Hepatocyte (in vitro differentiated cells): ENCODE data around the gene ZBTB48.

ENCODE experiments used
- EZH2 ChIP-seq: fragments of 200-600 bp; sonication (generic); IDR thresholded peaks from 2 replicates; pipeline ENCODE4 v1.6.1; 2016; ENCODE audit warnings: antibody characterized with exemption, mild to moderate bottlenecking, borderline replicate concordance
- EZH2phosphoT487 ChIP-seq: fragments of 200-600 bp; sonication (generic); IDR thresholded peaks from one replicate; pipeline ENCODE4 v1.6.1; 2018; ENCODE audit warnings: antibody characterized with exemption, mild to moderate bottlenecking, low read depth, moderate library complexity; ENCODE audit not compliant: unreplicated experiment, severe bottlenecking
- TF ChIP-seq, protein P1 (sequence below): fragments of 200-600 bp; sonication (generic); IDR thresholded peaks from 2 replicates; pipeline ENCODE4 v1.5.1; 2016; ENCODE audit warnings: antibody characterized with exemption, mild to moderate bottlenecking; ENCODE audit not compliant: poor library complexity

DNA sequence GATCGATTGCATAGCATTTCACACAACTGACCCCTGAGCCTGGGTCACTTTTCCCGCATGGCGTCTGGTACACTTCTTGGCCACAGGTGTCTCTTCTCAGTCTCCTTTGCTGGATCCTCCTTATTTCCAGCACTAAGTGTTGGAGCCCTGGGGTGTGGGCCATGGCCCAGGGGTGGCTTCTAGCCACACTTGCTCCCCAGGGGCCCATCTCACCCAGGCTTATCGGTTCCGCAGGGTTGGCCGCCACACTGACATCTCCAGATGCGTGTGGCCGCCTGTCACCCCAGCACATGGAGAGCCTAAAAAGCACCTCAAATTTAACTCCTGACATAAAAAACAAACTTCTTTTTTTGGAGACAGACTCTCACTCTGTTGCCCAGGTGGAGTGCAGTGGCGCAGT lies 47.2 kb downstream of the ZBTB48 start:
- TF ChIP-seq, protein P1, sequence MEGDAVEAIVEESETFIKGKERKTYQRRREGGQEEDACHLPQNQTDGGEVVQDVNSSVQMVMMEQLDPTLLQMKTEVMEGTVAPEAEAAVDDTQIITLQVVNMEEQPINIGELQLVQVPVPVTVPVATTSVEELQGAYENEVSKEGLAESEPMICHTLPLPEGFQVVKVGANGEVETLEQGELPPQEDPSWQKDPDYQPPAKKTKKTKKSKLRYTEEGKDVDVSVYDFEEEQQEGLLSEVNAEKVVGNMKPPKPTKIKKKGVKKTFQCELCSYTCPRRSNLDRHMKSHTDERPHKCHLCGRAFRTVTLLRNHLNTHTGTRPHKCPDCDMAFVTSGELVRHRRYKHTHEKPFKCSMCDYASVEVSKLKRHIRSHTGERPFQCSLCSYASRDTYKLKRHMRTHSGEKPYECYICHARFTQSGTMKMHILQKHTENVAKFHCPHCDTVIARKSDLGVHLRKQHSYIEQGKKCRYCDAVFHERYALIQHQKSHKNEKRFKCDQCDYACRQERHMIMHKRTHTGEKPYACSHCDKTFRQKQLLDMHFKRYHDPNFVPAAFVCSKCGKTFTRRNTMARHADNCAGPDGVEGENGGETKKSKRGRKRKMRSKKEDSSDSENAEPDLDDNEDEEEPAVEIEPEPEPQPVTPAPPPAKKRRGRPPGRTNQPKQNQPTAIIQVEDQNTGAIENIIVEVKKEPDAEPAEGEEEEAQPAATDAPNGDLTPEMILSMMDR, result no peak
- TF ChIP-seq EZH2 (no peak), EZH2phosphoT487 (no peak)
